Psoas muscle (tissue), 8 donors: Measurements from ENCODE around the gene MYO18A. TPM values are rescaled to one million over a fixed set of nuclear protein-coding genes. Genes with fewer than 3 reads are reported as not detected.
A peak's percentile ranks its signal among the peaks of the same experiment; 100 is the strongest.

Source experiments
- ATAC-seq, 4 donors: fragments of 200-7000 bp; cut with Tn5 transposase; one replicate each; pipeline ENCODE4 v1.9.1; 2020; ENCODE audit warnings: moderate library complexity in 3 of 4, mild to moderate bottlenecking in 2 of 4
- DNase-seq, 2 donors: peaks; one replicate each; pipeline ENCODE4 v3.0.0-alpha.2; 2020
- H3K27ac ChIP-seq: fragments of 200-600 bp; one replicate; pipeline ENCODE4 v1.8.0; 2022
- H3K27me3 ChIP-seq, 3 donors: fragments of 200-600 bp in 1 of 3; one replicate each; pipeline versions ENCODE4 v1.6.1 to v1.8.0; 2013 to 2022; ENCODE audit warnings: low read length in 2 of 3, mild to moderate bottlenecking in 2 of 3, moderate library complexity in 1 of 3; ENCODE audit not compliant: insufficient read depth in 3 of 3
- H3K36me3 ChIP-seq, 2 donors: fragments of 200-600 bp in 1 of 2; one replicate each; pipeline versions ENCODE4 v1.6.1 to v1.8.0; 2013 to 2022; ENCODE audit warnings: low read depth in 1 of 2, mild to moderate bottlenecking in 1 of 2, moderate library complexity in 1 of 2; ENCODE audit not compliant: insufficient read depth in 1 of 2
- H3K4me1 ChIP-seq: fragments of 200-600 bp; one replicate; pipeline ENCODE4 v1.8.0; 2022
- H3K4me3 ChIP-seq: fragments of 200-600 bp; one replicate; pipeline ENCODE4 v1.8.0; 2022; ENCODE audit warnings: mild to moderate bottlenecking
- H3K9me3 ChIP-seq: fragments of 200-600 bp; one replicate; pipeline ENCODE4 v1.8.0; 2022
- CTCF ChIP-seq: fragments of 200-600 bp; IDR thresholded peaks from one replicate; pipeline ENCODE4 v1.8.0; 2022; ENCODE audit warnings: antibody characterized with exemption
- WGBS, 3 donors: extraction: QIAGEN DNeasy Blood & Tissue Kit; methylation state at CpG; one replicate each; pipeline versions ENCODE4 v1.1.6 to v1.1.7; 2013; 5-methylcytosine and 5-hydroxymethylcytosine counted together
- intact Hi-C, 2 donors: fragments of 100-400 bp; cut with DNase I; formaldehyde crosslinking; loops; one replicate each; pipeline versions ENCODE4 v1.11.0 to v1.14.2; 2022
- polyA plus RNA-seq, 3 donors: library from polyadenylated mRNA; stranded (reverse); fragments of 200-250 nt; gene quantifications; one replicate each; pipeline ENCODE4 v1.2.3, GENCODE V29; 2013
- total RNA-seq, 4 donors: library from RNA; stranded (reverse); fragmentation: NEBNext Ultra II Directional in 2 of 4; extraction: Animal tissue kit (Norgen Biotek cat#: 25700) in 2 of 4; gene quantifications; one replicate each; pipeline versions ENCODE4 v1.2.1 to v1.2.4, GENCODE V29; 2021 to 2023
- donor health status: healthy with polysubstance abuse.
- donor health status: DM: no; HTN: no; CAD: no; lungs with moderate emphysema.
- donor health status: Bipolar disorder and iron deficiency.
- donor health status: healthy.
- donor health status: DM: yes; HTN: yes; CAD: no.
- donor health status: DM: no; HTN: no; CAD: no.
- donor health status: DM: no; HTN: no; CAD: no.
- donor health status: DM: yes; HTN: yes; CAD: no.

Gene MYO18A
- total and polyA plus RNA-seq, 7 donors = 142 to 1,274 (median 770) TPM

DNA sequence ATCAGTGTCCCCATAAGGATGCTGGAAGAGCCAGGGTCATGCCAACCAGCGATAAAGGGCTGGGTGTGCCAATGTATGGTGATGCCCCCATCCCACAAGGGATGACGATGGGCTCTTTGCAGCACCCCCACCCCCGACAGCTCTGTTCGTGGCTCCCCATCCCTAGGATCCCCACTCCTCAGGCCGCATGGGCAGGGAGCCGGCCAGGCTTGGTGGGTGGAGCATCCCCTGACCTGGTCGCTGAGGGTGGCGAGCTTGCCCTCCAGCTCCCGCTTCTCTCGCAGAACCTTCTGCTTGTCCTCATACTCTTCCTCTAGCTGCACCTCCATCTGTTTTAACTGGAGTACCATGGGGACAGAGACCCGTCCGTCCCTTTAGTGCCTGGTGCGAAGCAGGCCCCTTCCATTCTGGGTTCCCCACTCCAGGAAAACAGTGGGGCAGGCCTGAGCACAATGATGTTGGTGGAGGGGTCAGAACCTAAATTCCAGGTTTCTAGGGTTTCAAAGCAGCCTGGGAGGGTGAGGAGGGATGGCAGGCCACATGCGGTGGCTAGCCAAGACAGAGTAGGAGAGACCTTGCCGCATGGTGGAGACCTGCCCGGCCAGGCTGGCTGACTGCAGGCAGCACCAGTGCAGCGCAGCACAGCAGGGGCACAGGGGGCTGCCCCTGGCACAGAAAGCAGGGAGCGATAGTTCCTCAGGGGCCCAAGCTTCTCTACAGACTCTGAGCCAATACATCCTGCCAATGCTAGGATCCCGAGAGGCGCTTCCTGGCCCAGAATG lies 86.9 kb downstream of the MYO18A start:
- no peak for DNase-seq
- Histone ChIP-seq H3K9me3 (no peaks in the 10 kb centered on the region), H3K27ac (peak overlapping the region; percentile 46), H3K4me3 (no peak overlapping the region), H3K27me3 (no peaks in the 10 kb centered on the region), H3K36me3 (peaks cover 21 to 100% of the 10 kb centered on the region in 2 donors), H3K4me1 (no peaks in the 10 kb centered on the region)
- no peak for TF ChIP-seq CTCF
- no peak for ATAC-seq
- 92 to 93% (median 92%) methylated on average over 20 of the region's 20 CpGs for WGBS, 3 donors
- intact Hi-C loops = no loop called here

DNA sequence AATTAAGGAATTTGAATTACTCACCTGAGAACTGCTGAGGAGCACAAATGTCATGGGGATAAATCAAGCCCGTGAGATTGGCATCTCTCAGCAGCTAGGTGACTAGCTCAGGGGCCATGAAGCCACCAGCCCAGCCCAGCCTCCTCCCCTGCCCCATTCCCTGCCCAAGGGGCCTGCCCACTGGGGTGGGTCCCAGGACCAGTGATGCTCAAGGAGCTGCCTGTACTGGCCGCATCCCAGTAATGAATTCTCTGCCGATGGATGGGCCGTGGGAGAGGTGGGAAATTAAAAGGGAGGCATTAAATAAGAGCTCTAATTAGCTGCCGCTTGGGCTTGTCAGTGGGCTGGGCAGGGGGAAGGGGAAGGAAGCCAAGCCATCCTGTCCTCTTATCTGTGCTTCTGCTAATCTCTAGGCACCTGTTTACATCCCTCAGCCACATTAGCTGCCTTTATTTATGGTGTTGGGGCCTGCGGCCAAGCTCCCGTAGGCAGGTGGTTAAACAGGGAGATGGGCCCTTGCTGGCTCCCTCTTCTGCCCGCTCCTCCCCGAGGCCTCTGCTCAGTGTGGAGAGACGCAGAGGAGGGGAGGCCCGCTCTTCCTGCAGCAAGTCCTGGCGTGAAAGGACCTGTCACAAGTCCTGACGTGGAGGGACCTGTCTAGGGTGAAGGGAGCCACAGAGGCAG lies 88.5 kb downstream of the MYO18A start:
- intact Hi-C loops = no loop called here
- Histone ChIP-seq H3K27ac (peak overlapping the region; percentile 46), H3K9me3 (no peaks in the 10 kb centered on the region), H3K4me1 (no peaks in the 10 kb centered on the region), H3K4me3 (no peak overlapping the region), H3K36me3 (peaks cover 23 to 100% of the 10 kb centered on the region in 2 donors), H3K27me3 (no peaks in the 10 kb centered on the region)
- no peak for TF ChIP-seq CTCF
- ATAC-seq (peak; percentile 24 to 77 (median 54)), DNase-seq (no peak)
- WGBS, 3 donors = 41 to 46% (median 43%) methylated on average over 12 to 13 of the region's 13 CpGs

GRCh38 chr17:29090750-29091605 lies 89.2 kb downstream of the MYO18A start:
- ATAC-seq (peak in 3 of 4 donors; percentile 9 to 36 (median 34)), DNase-seq (no peak)
- no peaks in the 10 kb centered on the region for H3K27me3 ChIP-seq
- peaks cover 23 to 100% of the 10 kb centered on the region in 2 donors for H3K36me3 ChIP-seq
- H3K27ac ChIP-seq = peak overlapping the region; percentile 32
- H3K9me3 ChIP-seq = no peaks in the 10 kb centered on the region
- no peak overlapping the region for H3K4me3 ChIP-seq
- intact Hi-C loops = no loop called here
- no peak for TF ChIP-seq CTCF
- WGBS, 3 donors = 63 to 64% (median 64%) methylated on average over 12 of the region's 12 CpGs
- H3K4me1 ChIP-seq = no peaks in the 10 kb centered on the region

- no peaks in the 10 kb centered on the region for H3K4me1 ChIP-seq
- H3K27me3 ChIP-seq = no peaks in the 10 kb centered on the region
- TF ChIP-seq CTCF = no peak
- ATAC-seq (no peak), DNase-seq (no peak)
- H3K9me3 ChIP-seq = no peaks in the 10 kb centered on the region
- intact Hi-C loops = no loop called here
- WGBS, 3 donors = 61 to 73% (median 65%) methylated on average over 4 of the region's 4 CpGs
- H3K4me3 ChIP-seq = no peak overlapping the region
- peak overlapping the region; percentile 16 for H3K27ac ChIP-seq
- peaks cover 23 to 100% of the 10 kb centered on the region in 2 donors for H3K36me3 ChIP-seq
These were observed 90.1 kb downstream of the MYO18A start for GRCh38 chr17:29090108-29090507.
